ENCODE data around the gene IL1RAP.

DNA sequence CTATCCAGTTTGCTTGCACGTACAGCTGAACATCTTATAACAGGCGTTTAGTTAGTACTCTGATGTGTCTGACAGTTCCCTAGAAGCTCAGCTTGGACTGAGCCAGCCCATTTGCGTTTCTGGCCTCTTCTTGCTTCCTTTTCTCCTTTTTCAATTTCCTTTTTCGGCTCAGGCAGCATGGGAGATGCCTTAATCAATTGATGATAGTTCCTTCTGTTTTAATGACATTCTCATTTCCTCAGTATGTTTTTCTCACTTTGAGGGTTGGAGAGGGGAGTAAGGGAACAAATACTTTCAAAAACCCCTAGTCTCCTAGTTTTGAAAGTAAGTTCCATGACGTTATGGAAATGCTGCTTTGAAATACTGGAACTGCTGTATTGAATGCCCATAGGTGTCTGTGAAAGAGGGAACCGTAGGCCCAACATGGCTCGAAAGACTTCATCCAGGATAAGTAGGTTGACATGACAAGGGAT, 18.9 kb downstream of the IL1RAP start:
- TF ChIP-seq ZFX (IDR thresholded peaks at IDR 0.05; ENCODE audit: borderline replicate concordance): no peak
- TF ChIP-seq, protein P1, sequence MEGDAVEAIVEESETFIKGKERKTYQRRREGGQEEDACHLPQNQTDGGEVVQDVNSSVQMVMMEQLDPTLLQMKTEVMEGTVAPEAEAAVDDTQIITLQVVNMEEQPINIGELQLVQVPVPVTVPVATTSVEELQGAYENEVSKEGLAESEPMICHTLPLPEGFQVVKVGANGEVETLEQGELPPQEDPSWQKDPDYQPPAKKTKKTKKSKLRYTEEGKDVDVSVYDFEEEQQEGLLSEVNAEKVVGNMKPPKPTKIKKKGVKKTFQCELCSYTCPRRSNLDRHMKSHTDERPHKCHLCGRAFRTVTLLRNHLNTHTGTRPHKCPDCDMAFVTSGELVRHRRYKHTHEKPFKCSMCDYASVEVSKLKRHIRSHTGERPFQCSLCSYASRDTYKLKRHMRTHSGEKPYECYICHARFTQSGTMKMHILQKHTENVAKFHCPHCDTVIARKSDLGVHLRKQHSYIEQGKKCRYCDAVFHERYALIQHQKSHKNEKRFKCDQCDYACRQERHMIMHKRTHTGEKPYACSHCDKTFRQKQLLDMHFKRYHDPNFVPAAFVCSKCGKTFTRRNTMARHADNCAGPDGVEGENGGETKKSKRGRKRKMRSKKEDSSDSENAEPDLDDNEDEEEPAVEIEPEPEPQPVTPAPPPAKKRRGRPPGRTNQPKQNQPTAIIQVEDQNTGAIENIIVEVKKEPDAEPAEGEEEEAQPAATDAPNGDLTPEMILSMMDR (IDR thresholded peaks at IDR 0.05): no peak
